Vagina (tissue), 2 donors: ENCODE results near the gene LY6G6C.

Experiments used
- POLR2A ChIP-seq, 2 donors: fragments of 450-650 bp; IDR thresholded peaks; one replicate each; pipeline ENCODE4 v1.6.1; 2017; ENCODE audit warnings: antibody characterized with exemption in 2 of 2, mild to moderate bottlenecking in 2 of 2, moderate library complexity in 2 of 2
- TF ChIP-seq, protein P1 (sequence below), 3 experiments: fragments of 450-650 bp in 2 of 3; fragments of 200-600 bp in 1 of 3; sonication (generic) in 1 of 3; IDR thresholded peaks; one replicate each; pipeline ENCODE4 v1.5.1; 2017 to 2019; ENCODE audit warnings: antibody characterized with exemption in 3 of 3, mild to moderate bottlenecking in 2 of 3, moderate library complexity in 2 of 3

DNA sequence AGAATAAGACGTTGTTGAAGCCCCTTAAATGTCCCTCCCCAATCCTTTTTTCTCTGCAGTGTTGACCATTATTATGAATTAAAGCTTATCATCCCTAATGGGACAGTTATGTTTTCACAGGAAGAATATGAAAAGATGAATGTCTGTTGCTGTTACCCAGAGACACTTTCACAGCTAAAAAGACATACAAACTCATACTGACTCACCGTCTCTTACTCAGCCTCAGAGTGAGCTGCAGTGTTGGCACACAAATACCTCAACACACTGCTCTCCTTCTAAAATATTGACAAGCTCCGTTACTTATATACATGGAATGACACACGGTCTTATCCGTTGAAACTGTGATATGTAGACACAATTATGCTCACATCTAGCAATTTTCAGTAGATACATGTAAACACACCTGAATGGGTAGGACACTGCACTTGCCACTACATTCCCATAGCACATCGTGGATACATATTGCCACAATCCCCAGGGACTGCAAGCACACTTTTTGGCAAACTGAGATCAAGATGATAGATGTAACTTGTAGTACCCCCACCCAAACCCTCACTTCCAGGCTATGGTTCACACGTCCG is 31.3 kb upstream of the LY6G6C start:
- TF ChIP-seq, protein P1, sequence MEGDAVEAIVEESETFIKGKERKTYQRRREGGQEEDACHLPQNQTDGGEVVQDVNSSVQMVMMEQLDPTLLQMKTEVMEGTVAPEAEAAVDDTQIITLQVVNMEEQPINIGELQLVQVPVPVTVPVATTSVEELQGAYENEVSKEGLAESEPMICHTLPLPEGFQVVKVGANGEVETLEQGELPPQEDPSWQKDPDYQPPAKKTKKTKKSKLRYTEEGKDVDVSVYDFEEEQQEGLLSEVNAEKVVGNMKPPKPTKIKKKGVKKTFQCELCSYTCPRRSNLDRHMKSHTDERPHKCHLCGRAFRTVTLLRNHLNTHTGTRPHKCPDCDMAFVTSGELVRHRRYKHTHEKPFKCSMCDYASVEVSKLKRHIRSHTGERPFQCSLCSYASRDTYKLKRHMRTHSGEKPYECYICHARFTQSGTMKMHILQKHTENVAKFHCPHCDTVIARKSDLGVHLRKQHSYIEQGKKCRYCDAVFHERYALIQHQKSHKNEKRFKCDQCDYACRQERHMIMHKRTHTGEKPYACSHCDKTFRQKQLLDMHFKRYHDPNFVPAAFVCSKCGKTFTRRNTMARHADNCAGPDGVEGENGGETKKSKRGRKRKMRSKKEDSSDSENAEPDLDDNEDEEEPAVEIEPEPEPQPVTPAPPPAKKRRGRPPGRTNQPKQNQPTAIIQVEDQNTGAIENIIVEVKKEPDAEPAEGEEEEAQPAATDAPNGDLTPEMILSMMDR (IDR thresholded peaks at IDR 0.05), result no peak
- TF ChIP-seq POLR2A (IDR thresholded peaks at IDR 0.05), result no peak
